ENCODE data around the gene ZW10.
"Not testable (repeated sequence)": the region's sequence is repeated elsewhere in the genome, so short reads cannot be mapped to it uniquely, and the experiment has no call there.

ZW10 gene

DNA sequence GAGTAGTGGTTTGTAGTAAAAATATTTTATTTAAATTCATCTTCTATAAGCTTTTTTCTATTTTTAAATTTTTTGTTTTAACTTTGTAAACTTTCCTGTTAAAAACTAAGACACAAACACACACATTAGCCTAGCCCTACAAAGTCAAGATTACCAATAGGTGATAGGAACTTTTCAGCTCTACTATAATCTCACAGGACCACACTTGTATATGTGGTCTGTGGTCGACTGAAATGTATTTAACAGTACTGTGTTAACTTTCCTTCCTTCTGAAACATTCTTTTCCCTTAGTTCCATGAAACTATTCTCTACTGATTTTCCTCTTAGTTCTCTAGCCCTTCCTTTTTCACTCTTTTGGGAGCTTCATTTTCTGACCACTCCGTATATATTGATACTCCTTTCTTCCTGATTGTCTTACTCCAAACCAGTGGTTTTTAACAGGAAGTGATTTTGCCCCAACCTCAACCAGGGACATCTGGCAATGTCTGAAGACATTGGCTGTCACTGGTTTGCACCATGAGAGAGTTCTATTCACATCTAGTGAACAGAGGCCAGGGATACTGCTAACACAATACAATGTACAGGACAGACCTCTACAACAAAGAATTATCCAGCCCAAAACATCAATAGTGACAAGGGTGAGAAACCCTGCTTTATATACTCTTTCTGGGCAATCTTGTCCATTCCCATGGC lies 8.8 kb downstream of the ZW10 start:
- TF ChIP-seq, protein P1, sequence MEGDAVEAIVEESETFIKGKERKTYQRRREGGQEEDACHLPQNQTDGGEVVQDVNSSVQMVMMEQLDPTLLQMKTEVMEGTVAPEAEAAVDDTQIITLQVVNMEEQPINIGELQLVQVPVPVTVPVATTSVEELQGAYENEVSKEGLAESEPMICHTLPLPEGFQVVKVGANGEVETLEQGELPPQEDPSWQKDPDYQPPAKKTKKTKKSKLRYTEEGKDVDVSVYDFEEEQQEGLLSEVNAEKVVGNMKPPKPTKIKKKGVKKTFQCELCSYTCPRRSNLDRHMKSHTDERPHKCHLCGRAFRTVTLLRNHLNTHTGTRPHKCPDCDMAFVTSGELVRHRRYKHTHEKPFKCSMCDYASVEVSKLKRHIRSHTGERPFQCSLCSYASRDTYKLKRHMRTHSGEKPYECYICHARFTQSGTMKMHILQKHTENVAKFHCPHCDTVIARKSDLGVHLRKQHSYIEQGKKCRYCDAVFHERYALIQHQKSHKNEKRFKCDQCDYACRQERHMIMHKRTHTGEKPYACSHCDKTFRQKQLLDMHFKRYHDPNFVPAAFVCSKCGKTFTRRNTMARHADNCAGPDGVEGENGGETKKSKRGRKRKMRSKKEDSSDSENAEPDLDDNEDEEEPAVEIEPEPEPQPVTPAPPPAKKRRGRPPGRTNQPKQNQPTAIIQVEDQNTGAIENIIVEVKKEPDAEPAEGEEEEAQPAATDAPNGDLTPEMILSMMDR (IDR thresholded peaks at IDR 0.05; ENCODE audit: insufficient read depth, low read depth, low read length, missing control alignments), result no peak
- DNase-seq (ENCODE audit: low read depth), result no peak
- no peak overlapping the region for H3K4me3 ChIP-seq (ENCODE audit: low read length)

DNA sequence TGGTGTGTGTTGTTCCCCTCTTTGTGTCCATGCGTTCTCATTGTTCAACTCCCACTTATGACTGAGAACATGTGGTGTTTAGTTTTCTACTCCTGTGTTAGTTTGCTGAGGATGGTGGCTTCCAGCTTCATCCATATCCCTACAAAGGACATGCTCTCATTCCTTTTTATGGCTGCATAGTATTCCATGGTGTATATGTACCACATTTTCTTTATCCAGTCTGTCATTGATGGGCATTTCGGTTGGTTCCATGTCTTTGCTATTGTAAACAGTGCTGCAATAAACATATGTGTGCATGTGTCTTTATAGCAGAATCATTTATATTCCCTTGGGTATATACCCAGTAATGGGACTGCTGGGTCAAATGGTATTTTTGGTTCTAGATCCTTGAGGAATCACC lies 10.5 kb downstream of the ZW10 start:
- DNase-seq (ENCODE audit: low read depth); H3K4me3 ChIP-seq (ENCODE audit: low read length): not testable (repeated sequence)

DNA sequence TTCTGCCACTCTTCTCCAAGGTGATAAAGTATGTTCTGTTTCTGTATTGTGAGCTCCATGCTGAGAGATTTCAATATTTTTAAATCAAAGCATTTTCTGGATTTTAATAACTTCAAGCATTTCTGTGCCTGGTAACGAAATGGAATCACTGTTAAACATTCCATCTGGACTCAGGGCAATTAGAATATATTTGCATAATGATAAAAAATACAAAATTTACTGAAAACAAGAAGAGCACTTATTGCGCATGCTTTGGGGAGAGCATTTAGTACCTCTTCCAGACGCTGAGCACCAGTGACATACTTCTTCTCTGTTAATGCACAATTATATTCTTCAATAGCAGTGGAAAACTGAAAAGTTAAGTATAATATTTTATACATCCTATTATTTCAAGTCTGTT lies 13.3 kb downstream of the ZW10 start:
- DNase-seq (ENCODE audit: low read depth), result no peak
- no peak overlapping the region for H3K4me3 ChIP-seq (ENCODE audit: low read length)
- TF ChIP-seq, protein P1 (IDR thresholded peaks at IDR 0.05; ENCODE audit: insufficient read depth, low read depth, low read length, missing control alignments), result no peak

DNA sequence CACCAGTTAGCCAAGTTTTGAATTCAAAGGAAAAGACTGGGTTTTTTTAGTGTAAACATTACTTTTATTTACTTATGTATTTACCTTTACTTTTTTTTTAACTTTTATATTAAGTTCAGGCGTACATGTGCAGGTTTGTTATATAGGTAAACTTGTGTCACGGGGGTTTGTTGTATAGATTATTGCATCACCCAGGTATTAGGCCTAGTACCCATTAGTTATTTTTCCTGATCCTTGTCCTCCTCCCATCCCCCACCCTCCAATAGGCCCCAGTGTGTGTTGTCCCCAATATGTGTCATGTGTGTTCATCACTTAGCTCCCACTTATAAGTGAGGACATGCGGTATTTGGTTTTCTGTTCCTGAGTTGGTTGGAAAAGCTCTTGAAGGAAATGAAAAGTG lies 20.6 kb downstream of the ZW10 start:
- TF ChIP-seq, protein P1 (IDR thresholded peaks at IDR 0.05; ENCODE audit: insufficient read depth, low read depth, low read length, missing control alignments), result no peak
- H3K4me3 ChIP-seq (ENCODE audit: low read length), result no peak overlapping the region
- DNase-seq (ENCODE audit: low read depth), result no peak

DNA sequence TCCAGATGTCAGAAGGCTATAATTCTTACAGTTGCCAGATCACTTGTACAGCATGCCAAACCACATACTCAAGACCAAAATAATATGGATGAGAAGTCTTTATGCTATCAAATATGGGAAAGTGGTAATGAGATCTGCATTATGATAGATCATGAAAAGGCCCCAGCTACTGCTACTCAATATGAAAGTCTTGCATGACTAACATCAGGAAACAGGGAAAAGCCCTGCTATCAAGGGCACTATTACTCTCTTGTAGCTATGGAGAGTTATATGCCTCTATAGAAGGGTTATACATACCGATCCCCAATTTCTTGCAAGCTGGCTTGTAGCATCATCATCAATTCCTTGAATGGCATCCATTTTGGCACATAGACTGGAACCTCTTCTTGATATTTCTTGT lies 37.2 kb downstream of the ZW10 start:
- TF ChIP-seq, protein P1 (IDR thresholded peaks at IDR 0.05; ENCODE audit: insufficient read depth, low read depth, low read length, missing control alignments), result no peak
- DNase-seq (ENCODE audit: low read depth), result no peak
- no peak overlapping the region for H3K4me3 ChIP-seq (ENCODE audit: low read length)

DNA sequence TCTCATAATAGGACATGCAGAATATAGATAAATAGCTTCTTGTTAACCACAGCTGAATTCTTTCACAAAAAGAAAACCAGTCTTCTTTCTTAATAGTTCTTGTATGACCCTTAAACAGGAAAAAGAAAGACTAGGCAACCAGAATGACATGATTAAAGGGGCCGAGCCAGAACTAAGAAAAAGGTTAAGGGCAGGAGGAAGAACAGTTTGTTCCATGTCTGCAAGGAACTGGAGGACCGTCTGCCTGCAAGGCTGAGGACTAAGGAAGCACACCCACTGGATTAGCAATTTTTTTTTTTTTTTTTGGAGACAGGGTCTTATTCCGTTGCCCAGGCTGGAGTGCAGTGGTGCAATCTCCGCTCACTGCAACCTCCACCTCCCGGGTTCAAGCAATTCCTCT lies 41.4 kb downstream of the ZW10 start:
- TF ChIP-seq, protein P1 (IDR thresholded peaks at IDR 0.05; ENCODE audit: insufficient read depth, low read depth, low read length, missing control alignments), result no peak
- H3K4me3 ChIP-seq (ENCODE audit: low read length), result no peak overlapping the region
- no peak for DNase-seq (ENCODE audit: low read depth)

DNA sequence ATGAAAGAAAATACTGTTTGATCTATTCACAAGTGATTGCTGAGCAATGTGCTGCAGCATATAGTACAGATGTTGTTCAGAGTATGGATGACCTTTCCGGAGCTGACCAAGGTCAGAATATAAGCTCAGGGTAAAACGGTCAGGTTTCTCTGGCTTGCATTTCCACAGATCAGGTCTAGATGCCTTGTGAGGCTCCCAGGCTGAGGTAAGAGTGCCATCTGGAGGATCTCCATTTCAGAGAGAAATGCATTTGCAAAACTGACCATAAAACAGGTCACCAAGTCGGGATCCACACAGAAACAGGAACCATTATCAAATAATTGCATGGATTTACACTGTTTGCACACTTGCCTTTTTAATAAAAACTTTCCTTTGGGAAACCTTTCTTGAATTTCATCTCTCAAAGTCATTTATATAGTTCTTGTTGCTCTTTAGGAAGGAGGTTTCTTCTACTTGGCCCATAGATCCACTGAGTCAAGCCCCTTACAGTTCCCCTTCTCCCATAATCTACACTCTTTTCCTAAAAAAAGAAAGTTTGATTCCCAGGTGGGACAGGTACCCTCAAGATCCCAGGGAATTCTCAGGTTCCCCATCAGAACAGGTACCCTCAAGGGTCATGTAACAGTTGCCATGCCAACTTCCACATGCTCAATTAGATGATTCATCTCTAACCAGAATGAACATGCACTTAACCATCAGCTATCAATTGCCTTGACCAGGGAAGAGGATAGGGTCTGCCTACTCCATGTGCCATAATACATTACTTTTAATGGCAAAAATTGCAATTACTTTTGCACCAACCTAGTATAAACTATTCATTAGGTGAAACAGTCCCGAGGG lies 42.4 kb downstream of the ZW10 start:
- H3K4me3 ChIP-seq (ENCODE audit: low read length), result no peak overlapping the region
- peak; percentile 70 for DNase-seq (ENCODE audit: low read depth)
- TF ChIP-seq, protein P1 (IDR thresholded peaks at IDR 0.05; ENCODE audit: insufficient read depth, low read depth, low read length, missing control alignments), result peak; percentile 81
